ENCODE measurements around the gene RNF141.

Gene RNF141

GRCh38 chr11:10564030-10564429 is 23.0 kb upstream of the RNF141 start:
- TF ChIP-seq, protein P1, sequence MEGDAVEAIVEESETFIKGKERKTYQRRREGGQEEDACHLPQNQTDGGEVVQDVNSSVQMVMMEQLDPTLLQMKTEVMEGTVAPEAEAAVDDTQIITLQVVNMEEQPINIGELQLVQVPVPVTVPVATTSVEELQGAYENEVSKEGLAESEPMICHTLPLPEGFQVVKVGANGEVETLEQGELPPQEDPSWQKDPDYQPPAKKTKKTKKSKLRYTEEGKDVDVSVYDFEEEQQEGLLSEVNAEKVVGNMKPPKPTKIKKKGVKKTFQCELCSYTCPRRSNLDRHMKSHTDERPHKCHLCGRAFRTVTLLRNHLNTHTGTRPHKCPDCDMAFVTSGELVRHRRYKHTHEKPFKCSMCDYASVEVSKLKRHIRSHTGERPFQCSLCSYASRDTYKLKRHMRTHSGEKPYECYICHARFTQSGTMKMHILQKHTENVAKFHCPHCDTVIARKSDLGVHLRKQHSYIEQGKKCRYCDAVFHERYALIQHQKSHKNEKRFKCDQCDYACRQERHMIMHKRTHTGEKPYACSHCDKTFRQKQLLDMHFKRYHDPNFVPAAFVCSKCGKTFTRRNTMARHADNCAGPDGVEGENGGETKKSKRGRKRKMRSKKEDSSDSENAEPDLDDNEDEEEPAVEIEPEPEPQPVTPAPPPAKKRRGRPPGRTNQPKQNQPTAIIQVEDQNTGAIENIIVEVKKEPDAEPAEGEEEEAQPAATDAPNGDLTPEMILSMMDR (IDR thresholded peaks at IDR 0.05; ENCODE audit: low read depth, low read length, missing control alignments) = no peak
- DNase-seq (ENCODE audit: extremely low read depth, low read depth) = no peak
- H3K4me3 ChIP-seq (replicated peaks; ENCODE audit: low read depth, low read length) = no peak overlapping the region

GRCh38 chr11:10561947-10562346 is 21.0 kb upstream of the RNF141 start:
- DNase-seq (ENCODE audit: extremely low read depth, low read depth) = no peak
- TF ChIP-seq, protein P1 (IDR thresholded peaks at IDR 0.05; ENCODE audit: low read depth, low read length, missing control alignments) = no peak
- H3K4me3 ChIP-seq (replicated peaks; ENCODE audit: low read depth, low read length) = no peak overlapping the region

GRCh38 chr11:10561043-10561818 is 20.2 kb upstream of the RNF141 start:
- TF ChIP-seq, protein P1 (IDR thresholded peaks at IDR 0.05; ENCODE audit: low read depth, low read length, missing control alignments) = no peak
- H3K4me3 ChIP-seq (replicated peaks; ENCODE audit: low read depth, low read length) = no peak overlapping the region
- no peak for DNase-seq (ENCODE audit: extremely low read depth, low read depth)

DNA sequence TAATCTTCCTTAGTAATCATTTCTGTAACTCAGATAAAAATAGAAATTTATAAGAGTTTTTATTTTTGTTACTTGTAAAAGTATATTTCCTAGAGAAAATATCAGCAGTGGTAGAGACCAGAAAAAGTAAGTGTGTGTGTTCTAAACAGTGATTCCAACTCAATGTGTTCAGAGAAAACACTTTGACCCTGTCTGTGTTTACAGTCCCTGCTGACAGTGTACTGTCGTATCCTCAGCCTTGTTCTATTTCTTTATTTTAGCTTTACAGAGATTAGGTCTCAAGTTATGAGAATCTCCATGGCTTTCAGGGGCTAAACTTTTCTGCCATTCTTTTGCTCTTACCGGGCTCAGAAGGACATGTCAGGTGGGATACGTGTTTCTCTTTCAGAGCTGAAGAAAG is 17.3 kb upstream of the RNF141 start:
- H3K4me3 ChIP-seq (replicated peaks; ENCODE audit: low read depth, low read length) = no peak overlapping the region
- TF ChIP-seq, protein P1 (IDR thresholded peaks at IDR 0.05; ENCODE audit: low read depth, low read length, missing control alignments) = no peak
- no peak for DNase-seq (ENCODE audit: extremely low read depth, low read depth)

GRCh38 chr11:10556590-10556989 is 15.6 kb upstream of the RNF141 start:
- no peak for DNase-seq (ENCODE audit: extremely low read depth, low read depth)
- no peak overlapping the region for H3K4me3 ChIP-seq (replicated peaks; ENCODE audit: low read depth, low read length)
- TF ChIP-seq, protein P1 (IDR thresholded peaks at IDR 0.05; ENCODE audit: low read depth, low read length, missing control alignments) = no peak

DNA sequence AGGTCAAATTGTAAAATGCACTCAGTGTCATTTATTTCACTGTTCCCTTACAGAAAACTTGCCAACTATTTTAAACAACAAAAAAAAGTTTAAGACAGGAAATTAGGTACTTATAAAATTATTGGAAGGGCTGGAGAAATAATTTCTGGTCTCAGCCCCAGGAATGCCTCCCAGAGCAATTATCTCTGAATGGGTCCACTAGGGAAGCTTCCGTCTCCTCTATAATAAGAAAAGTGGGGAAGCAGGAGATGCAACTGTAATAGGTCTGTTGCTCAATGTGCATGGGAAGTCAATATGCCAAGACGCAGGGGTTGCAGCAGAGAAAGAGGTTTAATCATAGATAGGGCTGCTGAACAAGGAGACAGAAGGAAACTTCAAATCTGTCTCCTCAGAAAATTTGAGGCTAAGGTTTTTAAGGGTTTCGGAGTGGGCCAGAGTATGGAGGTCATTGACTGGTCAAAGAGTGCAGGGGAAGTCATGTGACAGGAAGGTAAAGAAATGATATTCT is 10.9 kb upstream of the RNF141 start:
- TF ChIP-seq, protein P1 (IDR thresholded peaks at IDR 0.05; ENCODE audit: low read depth, low read length, missing control alignments) = no peak
- DNase-seq (ENCODE audit: extremely low read depth, low read depth) = no peak
- no peak overlapping the region for H3K4me3 ChIP-seq (replicated peaks; ENCODE audit: low read depth, low read length)

- H3K4me3 ChIP-seq (replicated peaks; ENCODE audit: low read depth, low read length) = no peak overlapping the region
- TF ChIP-seq, protein P1 (IDR thresholded peaks at IDR 0.05; ENCODE audit: low read depth, low read length, missing control alignments) = no peak
- no peak for DNase-seq (ENCODE audit: extremely low read depth, low read depth)
Measured at GRCh38 chr11:10551290-10551592, 10.3 kb upstream of the RNF141 start.

Data from HFF-Myc (cell line).